ENCODE measurements around the gene TLE7.

- no peak for TF ChIP-seq CTCF (IDR thresholded peaks at IDR 0.05; ENCODE audit: insufficient read depth, low read length, poor library complexity, severe bottlenecking)
- TF ChIP-seq EZH2phosphoT487 (conservative IDR thresholded peaks at IDR 0.05; ENCODE audit: low read length) = no peak
Measured at GRCh38 chr16:71425746-71426068, 16.1 kb downstream of the TLE7 start.

All from SU-DHL-6 (cell line).